Measurements from ENCODE around the gene PFDN4.

Gene PFDN4

GRCh38 chr20:54160065-54161007, 47.6 kb upstream of the PFDN4 start:
- TF ChIP-seq CTCF (IDR thresholded peaks at IDR 0.05; ENCODE audit: borderline replicate concordance, extremely low read depth, low read length, poor library complexity, severe bottlenecking) (no peak), EZH2 (IDR thresholded peaks at IDR 0.05; ENCODE audit: borderline replicate concordance, low read depth, low read length, severe bottlenecking) (no peak)
- no peak for ATAC-seq (ENCODE audit: insufficient read depth, low read depth)
- Histone ChIP-seq H3K9me3 (ENCODE audit: insufficient read depth, low read length, severe bottlenecking) (no peaks in the 10 kb centered on the region), H3K79me2 (ENCODE audit: insufficient read depth, low read length) (no peaks in the 10 kb centered on the region), H4K20me1 (ENCODE audit: insufficient read depth, low read length) (no peaks in the 10 kb centered on the region), H3K27me3 (ENCODE audit: insufficient read depth, low read length, poor library complexity) (peaks cover 48% of the 10 kb centered on the region), H3K4me1 (ENCODE audit: insufficient read depth, low read length) (no peaks in the 10 kb centered on the region), H3K4me3 (ENCODE audit: low read depth in 1 of 2, low read length in 2 of 2) (no peak overlapping the region), H3K4me2 (ENCODE audit: insufficient read depth, low read length) (no peak overlapping the region), H3K27ac (ENCODE audit: low read length) (no peak overlapping the region), H2AFZ (ENCODE audit: low read depth, low read length) (no peak overlapping the region), H3K9ac (ENCODE audit: low read depth, low read length) (no peak overlapping the region), H3K36me3 (ENCODE audit: insufficient read depth, low read length) (no peaks in the 10 kb centered on the region)
- DNase-seq, result no peak

GRCh38 chr20:54161008-54161820, 46.7 kb upstream of the PFDN4 start:
- no peaks in the 10 kb centered on the region for H3K4me1 ChIP-seq (ENCODE audit: insufficient read depth, low read length)
- no peaks in the 10 kb centered on the region for H3K9me3 ChIP-seq (ENCODE audit: insufficient read depth, low read length, severe bottlenecking)
- H3K9ac ChIP-seq (ENCODE audit: low read depth, low read length), result no peak overlapping the region
- H3K4me2 ChIP-seq (ENCODE audit: insufficient read depth, low read length), result no peak overlapping the region
- DNase-seq (no peak), ATAC-seq (ENCODE audit: insufficient read depth, low read depth) (no peak)
- H2AFZ ChIP-seq (ENCODE audit: low read depth, low read length), result no peak overlapping the region
- H3K36me3 ChIP-seq (ENCODE audit: insufficient read depth, low read length), result no peaks in the 10 kb centered on the region
- no peaks in the 10 kb centered on the region for H3K79me2 ChIP-seq (ENCODE audit: insufficient read depth, low read length)
- peaks cover 55% of the 10 kb centered on the region for H3K27me3 ChIP-seq (ENCODE audit: insufficient read depth, low read length, poor library complexity)
- H3K4me3 ChIP-seq (ENCODE audit: low read depth in 1 of 2, low read length in 2 of 2), result no peak overlapping the region
- no peaks in the 10 kb centered on the region for H4K20me1 ChIP-seq (ENCODE audit: insufficient read depth, low read length)
- no peak overlapping the region for H3K27ac ChIP-seq (ENCODE audit: low read length)
- no peak for TF ChIP-seq CTCF (IDR thresholded peaks at IDR 0.05; ENCODE audit: borderline replicate concordance, extremely low read depth, low read length, poor library complexity, severe bottlenecking)
- no peak for TF ChIP-seq EZH2 (IDR thresholded peaks at IDR 0.05; ENCODE audit: borderline replicate concordance, low read depth, low read length, severe bottlenecking)

GRCh38 chr20:54161821-54162149, 46.1 kb upstream of the PFDN4 start:
- H3K27ac ChIP-seq (ENCODE audit: low read length), result no peak overlapping the region
- H2AFZ ChIP-seq (ENCODE audit: low read depth, low read length), result no peak overlapping the region
- no peaks in the 10 kb centered on the region for H3K36me3 ChIP-seq (ENCODE audit: insufficient read depth, low read length)
- no peaks in the 10 kb centered on the region for H4K20me1 ChIP-seq (ENCODE audit: insufficient read depth, low read length)
- no peak overlapping the region for H3K9ac ChIP-seq (ENCODE audit: low read depth, low read length)
- TF ChIP-seq EZH2 (IDR thresholded peaks at IDR 0.05; ENCODE audit: borderline replicate concordance, low read depth, low read length, severe bottlenecking) (no peak), CTCF (IDR thresholded peaks at IDR 0.05; ENCODE audit: borderline replicate concordance, extremely low read depth, low read length, poor library complexity, severe bottlenecking) (no peak)
- ATAC-seq (ENCODE audit: insufficient read depth, low read depth), result no peak
- peaks cover 60% of the 10 kb centered on the region for H3K27me3 ChIP-seq (ENCODE audit: insufficient read depth, low read length, poor library complexity)
- H3K9me3 ChIP-seq (ENCODE audit: insufficient read depth, low read length, severe bottlenecking), result no peaks in the 10 kb centered on the region
- no peak overlapping the region for H3K4me3 ChIP-seq (ENCODE audit: low read depth in 1 of 2, low read length in 2 of 2)
- H3K4me2 ChIP-seq (ENCODE audit: insufficient read depth, low read length), result no peak overlapping the region
- no peaks in the 10 kb centered on the region for H3K4me1 ChIP-seq (ENCODE audit: insufficient read depth, low read length)
- no peaks in the 10 kb centered on the region for H3K79me2 ChIP-seq (ENCODE audit: insufficient read depth, low read length)
- DNase-seq, result no peak
